ENCODE measurements around the gene ROR2. TPM values are rescaled to one million over a fixed set of nuclear protein-coding genes. Genes with fewer than 3 reads are reported as not detected.
"Not testable (repeated sequence)": the region's sequence is repeated elsewhere in the genome, so short reads cannot be mapped to it uniquely, and the experiment has no call there.

Gene ROR2
- total and polyA plus RNA-seq, 2 of the 13 experiments (the other 11 are each of a cell fraction or from before 2014, with no cell fraction given), result not detected

- H3K9ac ChIP-seq (ENCODE audit: insufficient read depth, low read depth, low read length); H2AFZ ChIP-seq (ENCODE audit: low read length); H3K36me3 ChIP-seq (replicated peaks in 1 of 2; ENCODE audit: control insufficient read depth in 1 of 2, insufficient read depth in 2 of 2, low read length in 2 of 2); H3K79me2 ChIP-seq (ENCODE audit: insufficient read depth, low read length); H3K27me3 ChIP-seq (ENCODE audit: control insufficient read depth in 1 of 2, insufficient read depth in 2 of 2, low read length in 2 of 2); H3K4me3 ChIP-seq (replicated peaks in 1 of 3; ENCODE audit: insufficient read depth in 1 of 3, low read depth in 2 of 3, low read length in 3 of 3); FAIRE-seq; H3K27ac ChIP-seq (ENCODE audit: extremely low read length, insufficient read depth, low read length); H3K9me3 ChIP-seq (ENCODE audit: low read length); ATAC-seq; H3K4me1 ChIP-seq (ENCODE audit: insufficient read depth, low read length); H4K20me1 ChIP-seq (ENCODE audit: insufficient read depth, low read length); CTCF ChIA-PET (ENCODE audit: low intra/inter-chr PET ratio, low total read pairs); POLR2A ChIA-PET; in situ Hi-C loops (cut with HindIII; ENCODE audit: extremely low pct_ligation_motif_present, low pct_unique_long_range_greater_than_20kb); H3K4me2 ChIP-seq (ENCODE audit: low read depth, low read length); intact Hi-C loops (cut with micrococcal nuclease; ENCODE audit: unreplicated experiment); DNase-seq (ENCODE audit: low spot score); BruUV-seq (replicated peaks): not testable (repeated sequence)
- WGBS (ENCODE audit: low lambda C conversion rate), result 37% methylated on average over 7 of the region's 7 CpGs
Measured at GRCh38 chr9:91634832-91635231, 315.2 kb downstream of the ROR2 start.

GRCh38 chr9:91629718-91630117 lies 320.3 kb downstream of the ROR2 start:
- ChIA-PET CTCF (ENCODE audit: low intra/inter-chr PET ratio, low total read pairs) (no interaction called here), POLR2A (no interaction called here)
- no peaks in the 10 kb centered on the region for H3K9me3 ChIP-seq (ENCODE audit: low read length)
- no peak for TF ChIP-seq HMG20A (CRISPR knock-in tag; IDR thresholded peaks at IDR 0.05; ENCODE audit: borderline replicate concordance)
- H3K79me2 ChIP-seq (ENCODE audit: insufficient read depth, low read length), result no peaks in the 10 kb centered on the region
- no peak overlapping the region for H3K4me3 ChIP-seq (replicated peaks in 1 of 3; ENCODE audit: insufficient read depth in 1 of 3, low read depth in 2 of 3, low read length in 3 of 3)
- ATAC-seq (no peak), DNase-seq (ENCODE audit: low spot score) (no peak), FAIRE-seq (no peak)
- no peaks in the 10 kb centered on the region for H3K27me3 ChIP-seq (ENCODE audit: control insufficient read depth in 1 of 2, insufficient read depth in 2 of 2, low read length in 2 of 2)
- intact Hi-C loops (cut with micrococcal nuclease; ENCODE audit: unreplicated experiment) (no loop called here), in situ Hi-C loops (cut with HindIII; ENCODE audit: extremely low pct_ligation_motif_present, low pct_unique_long_range_greater_than_20kb) (no loop called here)
- BruUV-seq (replicated peaks), result no TSS peak
- H3K9ac ChIP-seq (ENCODE audit: insufficient read depth, low read depth, low read length), result no peak overlapping the region
- no peak overlapping the region for H3K4me2 ChIP-seq (ENCODE audit: low read depth, low read length)
- H2AFZ ChIP-seq (ENCODE audit: low read length), result no peak overlapping the region
- no peaks in the 10 kb centered on the region for H3K36me3 ChIP-seq (replicated peaks in 1 of 2; ENCODE audit: control insufficient read depth in 1 of 2, insufficient read depth in 2 of 2, low read length in 2 of 2)
- no peak overlapping the region for H3K27ac ChIP-seq (ENCODE audit: extremely low read length, insufficient read depth, low read length)
- H3K4me1 ChIP-seq (ENCODE audit: insufficient read depth, low read length), result no peaks in the 10 kb centered on the region
- H4K20me1 ChIP-seq (ENCODE audit: insufficient read depth, low read length), result no peaks in the 10 kb centered on the region

- WGBS (ENCODE audit: low lambda C conversion rate), result 3% methylated on average over 1 of the region's 1 CpG
- Histone ChIP-seq H3K27me3 (ENCODE audit: control insufficient read depth in 1 of 2, insufficient read depth in 2 of 2, low read length in 2 of 2) (no peaks in the 10 kb centered on the region), H3K9ac (ENCODE audit: insufficient read depth, low read depth, low read length) (no peak overlapping the region), H3K4me3 (replicated peaks in 1 of 3; ENCODE audit: insufficient read depth in 1 of 3, low read depth in 2 of 3, low read length in 3 of 3) (no peak overlapping the region), H4K20me1 (ENCODE audit: insufficient read depth, low read length) (no peaks in the 10 kb centered on the region), H3K79me2 (ENCODE audit: insufficient read depth, low read length) (no peaks in the 10 kb centered on the region), H3K4me1 (ENCODE audit: insufficient read depth, low read length) (no peaks in the 10 kb centered on the region), H3K4me2 (ENCODE audit: low read depth, low read length) (no peak overlapping the region), H3K36me3 (replicated peaks in 1 of 2; ENCODE audit: control insufficient read depth in 1 of 2, insufficient read depth in 2 of 2, low read length in 2 of 2) (no peaks in the 10 kb centered on the region), H2AFZ (ENCODE audit: low read length) (no peak overlapping the region), H3K27ac (ENCODE audit: extremely low read length, insufficient read depth, low read length) (no peak overlapping the region), H3K9me3 (ENCODE audit: low read length) (no peaks in the 10 kb centered on the region)
- BruUV-seq (replicated peaks), result no TSS peak
- CTCF ChIA-PET (ENCODE audit: low intra/inter-chr PET ratio, low total read pairs), result no interaction called here
- FAIRE-seq (no peak), DNase-seq (ENCODE audit: low spot score) (no peak), ATAC-seq (no peak)
- POLR2A ChIA-PET, result no interaction called here
- intact Hi-C loops (cut with micrococcal nuclease; ENCODE audit: unreplicated experiment) (no loop called here), in situ Hi-C loops (cut with HindIII; ENCODE audit: extremely low pct_ligation_motif_present, low pct_unique_long_range_greater_than_20kb) (no loop called here)
- peak; percentile 92 for TF ChIP-seq ZNF317 (CRISPR knock-in tag; IDR thresholded peaks at IDR 0.05)
- TF ChIP-seq ZBTB20 (CRISPR knock-in tag; IDR thresholded peaks at IDR 0.05; ENCODE audit: borderline replicate concordance, low read depth), result no peak
Measured at GRCh38 chr9:91628892-91629291, 321.1 kb downstream of the ROR2 start.
